GM12874 (cell line): Measurements from ENCODE around the gene SMPDL3B.
A peak's percentile ranks its signal among the peaks of the same experiment; 100 is the strongest.

Experiments used
- CTCF ChIP-seq: IDR thresholded peaks from 2 replicates; pipeline ENCODE4 v1.5.1; 2011; ENCODE audit warnings: low read depth, mild to moderate bottlenecking, control low read depth, low read length, moderate library complexity; ENCODE audit not compliant: insufficient read depth

Gene SMPDL3B

DNA sequence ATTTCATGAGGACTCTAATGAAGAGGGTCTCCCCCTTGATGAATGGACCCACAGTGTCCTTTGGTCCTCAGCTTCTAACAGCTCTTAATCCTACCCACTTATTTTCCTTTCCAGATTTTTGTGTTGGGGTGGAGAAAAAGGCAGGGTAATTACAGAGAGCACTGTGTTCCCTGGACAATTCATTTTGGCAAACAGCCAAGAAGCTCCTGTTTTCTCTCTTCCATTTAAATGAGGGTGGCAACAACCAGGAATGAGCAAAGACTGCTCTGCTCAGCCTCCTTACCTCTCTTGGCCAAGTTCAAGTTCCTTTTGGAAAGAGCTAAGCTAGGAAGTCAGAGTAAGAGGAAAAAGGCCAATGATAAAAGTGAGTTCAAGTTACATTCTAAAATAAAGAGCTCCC is 36.9 kb downstream of the SMPDL3B start:
- no peak for TF ChIP-seq CTCF

DNA sequence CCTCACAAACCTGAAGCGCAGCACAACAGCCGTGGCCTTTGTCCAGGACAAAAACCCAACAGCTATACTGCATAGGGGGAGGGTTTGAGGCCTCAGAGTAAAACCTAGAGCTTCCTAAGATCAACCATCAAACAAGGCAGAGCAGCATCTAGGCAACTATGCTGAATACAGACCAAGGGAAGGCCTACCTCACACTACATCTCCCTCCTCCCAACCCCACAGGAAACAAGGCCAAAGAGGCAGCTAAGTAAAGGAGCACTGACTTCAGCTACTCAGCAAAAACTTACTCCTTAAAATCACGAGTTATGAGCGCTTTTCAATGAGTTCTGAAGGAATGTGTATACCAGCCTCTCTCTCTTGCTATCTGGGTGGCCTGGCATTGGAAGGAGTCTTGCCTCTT is 37.3 kb downstream of the SMPDL3B start:
- no peak for TF ChIP-seq CTCF

- no peak for TF ChIP-seq CTCF
Measured at GRCh38 chr1:27973771-27974416, 39.1 kb downstream of the SMPDL3B start.

DNA sequence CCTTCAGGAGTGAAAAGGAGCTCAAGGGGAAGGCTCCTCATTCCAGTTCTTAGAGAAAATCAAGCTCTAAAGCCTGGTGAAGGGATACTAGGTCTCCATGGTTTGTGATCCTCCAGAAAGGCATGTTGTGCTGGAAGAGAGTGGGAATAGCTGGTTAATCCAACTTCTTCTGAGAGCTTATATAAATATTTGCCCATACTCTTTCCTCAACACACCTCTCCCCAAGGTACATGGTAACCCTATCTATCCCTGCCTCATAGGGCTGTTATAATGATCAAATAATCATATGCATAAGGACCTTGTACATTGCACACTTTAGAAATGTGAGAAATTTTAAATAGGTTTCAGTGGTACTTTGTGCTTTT is 39.6 kb downstream of the SMPDL3B start:
- no peak for TF ChIP-seq CTCF

- TF ChIP-seq CTCF, result 0 out of 2 replicates have a peak, but pooled peaks have one; percentile 1
Measured at GRCh38 chr1:27979151-27979858, 44.5 kb downstream of the SMPDL3B start.

DNA sequence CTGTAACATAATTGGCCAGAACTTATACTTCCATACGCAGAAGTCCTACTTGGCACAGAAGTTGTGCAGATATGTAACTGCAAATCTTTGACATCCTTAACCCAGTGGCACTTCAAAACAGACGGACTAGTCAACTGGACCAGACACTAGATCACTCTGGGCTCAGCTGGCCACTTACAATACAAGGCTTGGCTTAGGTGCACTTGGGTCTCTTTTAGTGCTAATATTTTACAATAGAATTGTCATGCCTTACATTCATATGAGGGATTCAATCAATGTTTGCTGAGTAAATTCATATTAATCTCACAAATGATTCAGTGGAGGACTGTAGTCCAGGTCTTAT is 45.0 kb downstream of the SMPDL3B start:
- TF ChIP-seq CTCF, result 0 out of 2 replicates have a peak, but pooled peaks have one; percentile 0

DNA sequence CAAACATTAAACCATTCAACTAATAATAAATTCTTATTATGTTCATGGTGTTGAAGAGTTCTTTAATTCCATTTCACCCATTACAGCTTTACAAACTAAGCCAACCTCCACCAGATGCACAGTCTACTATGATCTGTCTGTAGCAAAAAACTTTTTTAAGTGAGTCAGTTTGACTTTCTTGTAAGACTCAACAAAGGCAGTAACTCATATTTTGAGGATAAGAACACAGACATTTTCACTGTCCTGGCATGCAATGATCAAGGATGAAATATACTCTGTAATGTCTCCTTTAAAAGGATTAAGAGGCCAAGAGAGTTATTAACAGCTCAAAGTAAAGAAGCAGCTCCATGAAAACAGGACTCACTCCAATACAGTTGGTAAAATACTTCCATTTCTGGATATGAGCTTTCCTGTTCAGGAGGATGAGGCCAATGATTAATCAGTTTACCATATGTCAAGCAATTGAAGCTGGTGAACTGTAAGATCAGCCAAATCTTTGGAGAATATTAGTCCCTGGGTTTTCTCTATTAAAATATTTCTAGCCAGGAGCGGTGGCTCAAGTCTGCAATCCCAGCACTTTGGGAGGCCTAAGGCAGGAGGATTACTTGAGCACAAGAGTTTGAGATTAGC is 45.5 kb downstream of the SMPDL3B start:
- no peak for TF ChIP-seq CTCF
